Measurements from ENCODE around the gene ELN.

ELN gene

DNA sequence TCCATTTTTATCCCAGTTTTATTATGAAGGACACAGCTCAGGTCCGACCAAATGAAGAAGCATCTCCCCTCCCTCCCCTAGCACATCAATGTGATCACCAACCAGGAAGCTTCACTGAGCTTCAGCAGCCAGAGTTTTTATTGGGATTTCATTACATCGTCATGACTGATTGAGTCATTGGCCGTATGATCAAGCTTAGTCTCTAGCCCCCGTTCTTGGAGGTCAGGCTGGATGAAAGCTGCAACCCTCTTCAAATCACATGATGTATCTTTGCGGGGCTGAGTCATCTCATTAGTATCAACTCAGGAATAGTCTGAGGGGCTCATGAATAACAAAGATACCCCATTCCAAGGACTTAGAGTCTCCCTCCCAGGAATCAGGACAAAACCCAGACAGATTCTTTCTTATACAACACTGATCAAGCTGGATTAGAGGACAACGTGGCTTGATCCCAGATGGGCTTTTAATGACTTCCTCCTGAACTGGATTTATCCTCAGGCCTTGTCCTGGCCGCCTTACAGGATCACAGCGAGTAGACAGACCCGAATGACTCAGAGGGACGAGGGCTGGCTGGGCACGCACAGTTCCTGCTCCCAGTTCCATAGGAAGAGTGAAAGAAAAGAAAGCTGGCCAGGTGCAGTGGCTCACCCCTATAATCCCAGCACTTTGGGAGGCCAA is 70.1 kb downstream of the ELN start:
- no peak for DNase-seq

DNA sequence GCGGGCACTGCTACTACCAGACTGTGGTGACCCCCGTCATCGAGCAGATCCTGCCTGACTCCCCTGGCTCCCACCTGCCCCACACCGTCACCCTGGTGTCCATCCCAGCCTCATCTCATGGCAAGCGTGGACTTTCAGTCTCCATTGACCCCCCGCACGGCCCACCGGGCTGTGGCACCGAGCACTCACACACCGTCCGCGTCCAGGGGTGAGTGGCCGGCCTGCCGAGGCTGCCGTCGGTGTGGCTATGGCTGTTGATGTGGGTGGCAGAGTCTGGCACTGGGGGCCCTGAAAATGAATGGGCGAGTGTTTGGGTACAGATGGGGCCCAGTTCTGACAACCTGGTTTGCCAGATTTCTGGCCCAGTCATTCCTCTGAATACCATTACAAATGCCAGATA is 71.1 kb downstream of the ELN start:
- no peak for DNase-seq

DNA sequence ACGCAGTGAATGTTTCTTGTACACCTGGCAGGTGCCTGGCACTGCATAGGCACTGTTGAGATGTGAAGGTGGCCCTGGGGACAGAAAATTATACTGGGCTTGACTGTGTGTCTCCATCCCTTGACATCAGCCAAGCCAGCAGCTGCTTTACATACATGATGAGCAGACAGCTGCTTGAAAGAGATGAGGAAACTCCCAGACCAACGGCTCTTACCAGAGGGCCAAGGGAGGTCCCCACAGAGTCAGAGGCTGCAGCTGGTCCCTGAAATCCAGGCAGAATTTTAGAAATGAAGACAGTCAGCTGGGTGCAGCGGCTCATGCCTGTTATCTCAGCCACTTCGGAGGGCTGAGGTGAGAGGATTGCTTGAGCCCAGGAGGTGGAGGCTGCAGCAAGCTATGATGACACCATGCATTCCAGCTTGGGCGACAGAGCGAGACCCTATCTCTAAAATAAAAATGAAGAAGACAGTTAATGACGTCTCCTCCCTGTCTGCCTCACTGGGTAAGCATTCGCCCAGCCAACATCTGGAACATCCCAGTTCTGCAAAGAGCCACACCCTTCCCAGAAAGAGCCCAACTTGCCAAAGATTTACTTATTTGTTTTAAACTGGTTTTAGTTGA is 73.2 kb downstream of the ELN start:
- DNase-seq, result no peak

DNA sequence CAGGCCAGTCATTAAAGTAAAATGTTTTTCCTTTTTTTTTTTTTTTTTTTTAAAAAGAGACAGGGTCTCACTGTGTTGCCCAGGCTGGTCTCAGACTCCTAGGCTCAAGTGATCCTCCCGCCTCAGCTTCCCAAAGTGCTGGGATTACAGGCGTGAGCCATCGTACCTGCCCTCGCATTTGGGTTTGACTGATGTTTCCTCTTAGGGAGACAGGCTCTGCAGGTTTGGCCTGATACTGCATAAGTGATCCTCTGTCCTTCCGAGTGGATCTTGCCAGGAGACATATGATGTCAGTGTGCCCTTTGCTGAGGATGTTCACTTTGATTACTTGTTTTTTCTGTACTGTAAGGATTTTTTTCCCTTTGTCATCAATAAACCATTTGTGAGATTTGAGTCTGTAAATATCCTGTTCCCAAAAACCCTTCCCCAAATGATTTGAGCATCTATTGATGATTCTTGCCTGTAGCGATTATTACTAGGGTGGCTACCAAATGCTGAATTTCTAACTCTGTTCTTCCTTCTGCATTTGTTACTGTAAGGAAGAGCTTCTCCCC is 75.3 kb downstream of the ELN start:
- DNase-seq, result no peak

DNA sequence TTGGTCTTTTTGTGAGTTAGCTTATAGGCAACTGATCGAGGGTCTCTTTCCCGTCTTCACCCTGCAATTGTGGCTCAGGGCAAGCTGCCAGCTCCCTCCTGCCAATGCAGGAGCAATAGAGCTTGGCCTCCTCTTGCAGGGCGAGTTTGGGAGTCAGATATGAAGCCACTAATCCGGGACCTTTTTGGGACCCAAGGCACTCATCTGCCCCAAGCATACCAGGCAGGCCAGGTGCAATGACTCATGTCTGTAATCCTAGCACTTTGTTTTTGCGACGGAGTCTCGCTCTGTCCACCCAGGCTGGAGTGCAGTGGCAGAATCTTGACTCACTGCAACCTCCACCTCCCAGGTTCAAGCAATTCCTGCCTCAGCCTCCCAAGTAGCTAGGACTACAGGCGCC is 76.7 kb downstream of the ELN start:
- no peak for DNase-seq

DNA sequence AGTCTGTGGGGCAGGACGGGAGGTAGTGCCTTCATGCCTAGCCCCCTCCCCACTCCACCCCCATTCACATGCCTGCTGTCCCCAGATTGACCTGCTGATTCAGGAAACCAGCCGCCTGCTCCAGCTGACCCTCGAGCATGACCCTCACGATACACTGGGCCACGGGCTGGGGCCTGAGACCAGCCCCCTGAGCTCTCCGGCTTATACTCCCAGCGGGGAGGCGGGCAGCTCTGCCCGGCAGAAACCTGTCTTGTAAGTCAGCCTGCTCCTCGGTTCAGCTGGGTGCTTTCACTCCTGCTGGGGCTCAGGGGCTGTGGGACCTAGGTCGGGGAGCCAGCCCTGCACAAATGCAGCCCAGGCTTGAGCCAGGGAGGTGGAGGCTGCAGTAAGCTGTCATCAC is 78.0 kb downstream of the ELN start:
- DNase-seq, result no peak

DNA sequence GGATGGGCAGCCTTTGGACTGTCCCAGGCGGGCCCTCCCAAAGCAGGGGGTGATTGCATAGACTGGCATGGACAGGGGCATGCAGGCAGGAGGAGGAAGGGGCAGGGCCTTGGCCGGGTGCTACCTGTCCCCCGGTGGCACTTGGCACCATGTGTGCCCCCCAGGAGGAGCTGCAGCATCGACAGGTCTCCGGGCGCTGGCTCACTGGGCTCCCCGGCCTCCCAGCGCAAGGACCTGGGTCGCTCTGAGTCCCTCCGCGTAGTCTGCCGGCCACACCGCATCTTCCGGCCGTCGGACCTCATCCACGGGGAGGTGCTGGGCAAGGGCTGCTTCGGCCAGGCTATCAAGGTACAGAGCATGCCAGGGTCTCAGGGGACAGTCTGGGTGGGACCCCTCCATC is 78.9 kb downstream of the ELN start:
- no peak for DNase-seq

DNA sequence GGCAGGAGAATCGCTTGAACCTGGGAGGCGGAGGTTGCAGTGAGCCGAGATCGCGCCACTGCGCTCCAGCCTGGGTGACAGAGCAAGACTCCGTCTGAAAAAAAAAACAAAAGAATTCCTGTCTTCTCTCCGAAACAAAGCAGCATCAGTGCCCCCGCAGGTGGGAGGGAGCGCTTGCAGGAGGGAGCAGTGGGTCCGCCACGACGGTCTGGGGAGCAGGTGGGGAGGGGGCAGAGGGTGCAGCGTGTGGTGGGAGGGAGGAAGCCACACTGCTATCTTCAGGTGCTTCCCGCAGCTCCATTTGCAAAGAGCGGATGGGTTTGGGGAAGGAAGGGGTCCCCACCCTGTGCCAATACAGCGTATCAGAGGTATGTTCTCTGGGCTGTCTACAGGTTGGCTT is 87.4 kb downstream of the ELN start:
- DNase-seq, result no peak

DNA sequence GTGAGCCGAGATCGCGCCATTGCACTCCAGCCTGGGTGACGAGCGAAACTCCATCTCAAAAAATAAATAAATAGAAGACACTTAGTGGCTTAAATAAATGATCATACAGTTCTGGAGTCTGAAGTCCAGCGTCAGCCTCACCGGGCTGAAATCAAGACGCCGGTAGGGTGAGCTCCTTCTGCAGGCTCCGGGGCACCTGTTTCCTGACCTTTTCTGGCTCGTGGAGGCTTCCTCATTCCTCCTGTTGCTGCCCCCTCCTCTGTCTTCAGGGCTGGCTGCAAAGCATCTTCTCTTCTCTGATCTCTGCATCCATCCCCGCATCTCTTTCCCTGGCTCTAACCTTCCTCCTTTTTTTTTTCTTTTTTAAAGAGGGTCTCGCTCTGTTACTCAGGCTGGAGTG is 88.4 kb downstream of the ELN start:
- DNase-seq, result no peak
